HCT116 (cell line): ENCODE results near the gene AIDA.

Source experiments
- CEBPB ChIP-seq: IDR thresholded peaks from 2 replicates; pipeline ENCODE4 v1.6.1; 2012; ENCODE audit warnings: low read depth
- EGR1 ChIP-seq: IDR thresholded peaks from 2 replicates; pipeline ENCODE4 v1.6.1; 2012; ENCODE audit warnings: low read depth
- EZH2 ChIP-seq: fragments of 200-600 bp; sonication (generic); IDR thresholded peaks from 2 replicates; pipeline ENCODE4 v1.6.1; 2017; ENCODE audit warnings: antibody characterized with exemption, mixed run types
- EZH2phosphoT487 ChIP-seq: fragments of 200-600 bp; IDR thresholded peaks from 2 replicates; pipeline ENCODE4 v1.6.1; 2018; ENCODE audit warnings: antibody characterized with exemption, borderline replicate concordance
- FOSL1 ChIP-seq: IDR thresholded peaks from 2 replicates; pipeline ENCODE4 v1.6.1; 2012; ENCODE audit warnings: low read depth
- JUND ChIP-seq: IDR thresholded peaks from 2 replicates; pipeline ENCODE4 v1.6.1; 2012
- POLR2A ChIP-seq: IDR thresholded peaks from 2 replicates; pipeline ENCODE4 v1.7.0; 2011; ENCODE audit warnings: borderline replicate concordance; ENCODE audit not compliant: insufficient read depth, insufficient read length; ENCODE audit errors: extremely low read depth
- POLR2AphosphoS5 ChIP-seq: IDR thresholded peaks from 2 replicates; pipeline ENCODE4 v1.6.1; 2011; ENCODE audit warnings: mild to moderate bottlenecking, low read depth, low read length, moderate library complexity
- RAD21 ChIP-seq: IDR thresholded peaks from 2 replicates; pipeline ENCODE4 v1.6.1; 2012; ENCODE audit warnings: low read depth, mild to moderate bottlenecking
- REST ChIP-seq: IDR thresholded peaks from 2 replicates; pipeline ENCODE4 v1.6.1; 2012; ENCODE audit warnings: low read depth
- TCF7L2 ChIP-seq: IDR thresholded peaks from 2 replicates; pipeline ENCODE4 v1.7.0; 2011; ENCODE audit warnings: borderline replicate concordance, inconsistent platforms; ENCODE audit not compliant: insufficient read depth, insufficient read length; ENCODE audit errors: extremely low read depth
- ZFX ChIP-seq: fragments of 450-650 bp; IDR thresholded peaks from 2 replicates; pipeline ENCODE4 v1.6.1; 2017
- TF ChIP-seq, protein P1 (sequence below), 3 experiments: fragments of 200-600 bp in 1 of 3; sonication (generic) in 1 of 3; IDR thresholded peaks in 2 of 3; conservative IDR thresholded peaks in 1 of 3; 2 replicates each; pipeline ENCODE4 v1.5.1; 2012 to 2017; ENCODE audit warnings: low read depth in 2 of 3, low read length in 2 of 3, antibody characterized with exemption in 1 of 3, borderline replicate concordance in 1 of 3, control low read depth in 1 of 3, mild to moderate bottlenecking in 1 of 3, mixed read lengths in 1 of 3, mixed run types in 1 of 3, moderate library complexity in 1 of 3; ENCODE audit not compliant: insufficient read depth in 1 of 3
- TF ChIP-seq, protein P2 (sequence below): IDR thresholded peaks from 2 replicates; pipeline ENCODE4 v1.6.1; 2012

DNA sequence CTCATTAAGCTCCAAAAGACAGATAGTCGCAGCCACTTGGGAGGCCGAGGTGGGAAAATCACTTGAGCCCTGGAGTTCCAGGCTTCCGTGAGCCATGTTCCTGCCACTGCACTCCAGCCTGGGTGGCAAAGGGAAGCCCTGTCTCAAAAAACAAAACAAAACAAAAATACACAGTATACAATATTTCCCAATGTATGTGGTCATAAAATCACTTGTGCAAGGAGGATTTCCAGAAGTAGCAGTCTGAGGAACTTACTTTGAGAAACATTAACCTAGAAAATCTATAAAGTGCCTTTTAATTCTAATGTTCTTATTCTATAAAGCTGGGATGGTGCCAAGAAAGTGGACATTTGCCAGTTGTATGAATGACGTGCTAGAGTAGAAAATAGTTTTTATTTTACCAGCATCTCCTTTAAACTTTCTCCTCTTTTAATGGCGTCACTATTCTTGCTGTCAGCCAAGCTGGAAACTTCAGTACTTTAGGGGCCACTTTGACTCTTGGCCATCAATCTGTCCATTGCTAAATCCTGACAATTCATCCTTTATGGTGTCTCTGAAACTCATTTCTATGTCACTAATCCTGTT is 47.3 kb upstream of the AIDA start:
- TF ChIP-seq POLR2AphosphoS5 (no peak), POLR2A (no peak), FOSL1 (no peak), REST (no peak), EGR1 (no peak), EZH2 (no peak), EZH2phosphoT487 (no peak), TCF7L2 (no peak), RAD21 (no peak), ZFX (no peak), CEBPB (no peak), JUND (no peak)
- TF ChIP-seq, protein P1, sequence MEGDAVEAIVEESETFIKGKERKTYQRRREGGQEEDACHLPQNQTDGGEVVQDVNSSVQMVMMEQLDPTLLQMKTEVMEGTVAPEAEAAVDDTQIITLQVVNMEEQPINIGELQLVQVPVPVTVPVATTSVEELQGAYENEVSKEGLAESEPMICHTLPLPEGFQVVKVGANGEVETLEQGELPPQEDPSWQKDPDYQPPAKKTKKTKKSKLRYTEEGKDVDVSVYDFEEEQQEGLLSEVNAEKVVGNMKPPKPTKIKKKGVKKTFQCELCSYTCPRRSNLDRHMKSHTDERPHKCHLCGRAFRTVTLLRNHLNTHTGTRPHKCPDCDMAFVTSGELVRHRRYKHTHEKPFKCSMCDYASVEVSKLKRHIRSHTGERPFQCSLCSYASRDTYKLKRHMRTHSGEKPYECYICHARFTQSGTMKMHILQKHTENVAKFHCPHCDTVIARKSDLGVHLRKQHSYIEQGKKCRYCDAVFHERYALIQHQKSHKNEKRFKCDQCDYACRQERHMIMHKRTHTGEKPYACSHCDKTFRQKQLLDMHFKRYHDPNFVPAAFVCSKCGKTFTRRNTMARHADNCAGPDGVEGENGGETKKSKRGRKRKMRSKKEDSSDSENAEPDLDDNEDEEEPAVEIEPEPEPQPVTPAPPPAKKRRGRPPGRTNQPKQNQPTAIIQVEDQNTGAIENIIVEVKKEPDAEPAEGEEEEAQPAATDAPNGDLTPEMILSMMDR (IDR thresholded peaks at IDR 0.05 in 2 of 3, conservative IDR thresholded peaks at IDR 0.05 in 1 of 3; ENCODE audit: borderline replicate concordance in 1 of 3, insufficient read depth in 1 of 3, low read depth in 2 of 3, low read length in 2 of 3), result no peak
- TF ChIP-seq, protein P2, sequence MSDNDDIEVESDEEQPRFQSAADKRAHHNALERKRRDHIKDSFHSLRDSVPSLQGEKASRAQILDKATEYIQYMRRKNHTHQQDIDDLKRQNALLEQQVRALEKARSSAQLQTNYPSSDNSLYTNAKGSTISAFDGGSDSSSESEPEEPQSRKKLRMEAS, result no peak
